ENCODE results near the gene CAPN13. TPM values are rescaled to one million over a fixed set of nuclear protein-coding genes. Genes with fewer than 3 reads are reported as not detected.

Gene CAPN13
- total RNA-seq, 2 experiments from 2014 or later = not detected

DNA sequence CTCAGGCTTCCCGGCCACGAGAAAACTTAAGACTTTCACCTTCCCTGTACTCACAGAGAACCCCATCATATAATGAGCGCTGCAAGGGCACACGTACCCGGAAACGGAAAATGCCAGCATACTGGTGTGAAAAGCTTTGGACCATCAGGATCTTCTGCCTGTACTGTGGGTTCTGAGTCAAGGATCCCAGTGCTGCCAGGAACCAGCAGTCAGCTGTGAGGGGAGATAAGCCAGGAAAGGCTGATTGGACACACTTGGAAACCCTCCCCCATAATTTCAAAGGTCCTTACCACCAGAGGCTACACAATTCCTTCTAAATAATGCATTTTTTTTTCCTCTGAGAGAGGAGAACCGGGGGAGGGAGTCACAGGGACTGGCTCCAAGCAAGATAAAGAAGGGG, 31.4 kb downstream of the CAPN13 start:
- no peak for ATAC-seq (ENCODE audit: poor library complexity)
- DNase-seq = no peak
- Mint-ChIP-seq H3K4me1 (ENCODE audit: low read depth) (no peaks in the 10 kb centered on the region), H3K27ac (no peak overlapping the region), H3K4me3 (no peak overlapping the region), H3K9me3 (no peaks in the 10 kb centered on the region), H3K27me3 (peaks cover 8% of the 10 kb centered on the region), H3K36me3 (ENCODE audit: low read depth) (no peaks in the 10 kb centered on the region)
- Histone ChIP-seq H3K9me3 (ENCODE audit: control insufficient read depth in 1 of 2, insufficient read depth in 1 of 2, low read length in 2 of 2) (no peaks in the 10 kb centered on the region), H3K27ac (ENCODE audit: low read depth in 1 of 2, low read length in 2 of 2) (no peak overlapping the region), H3K27me3 (ENCODE audit: control insufficient read depth in 1 of 2, insufficient read depth in 2 of 2, low read length in 2 of 2) (peaks cover 0 to 1% of the 10 kb centered on the region in 2 experiments), H3K4me1 (ENCODE audit: insufficient read depth, low read length) (no peaks in the 10 kb centered on the region), H3K4me3 (ENCODE audit: low read length) (no peak overlapping the region), H3K36me3 (ENCODE audit: insufficient read depth, low read length) (no peaks in the 10 kb centered on the region)
- intact Hi-C loops (cut with DNase I, micrococcal nuclease) = no loop called here
- TF ChIP-seq, protein P1, sequence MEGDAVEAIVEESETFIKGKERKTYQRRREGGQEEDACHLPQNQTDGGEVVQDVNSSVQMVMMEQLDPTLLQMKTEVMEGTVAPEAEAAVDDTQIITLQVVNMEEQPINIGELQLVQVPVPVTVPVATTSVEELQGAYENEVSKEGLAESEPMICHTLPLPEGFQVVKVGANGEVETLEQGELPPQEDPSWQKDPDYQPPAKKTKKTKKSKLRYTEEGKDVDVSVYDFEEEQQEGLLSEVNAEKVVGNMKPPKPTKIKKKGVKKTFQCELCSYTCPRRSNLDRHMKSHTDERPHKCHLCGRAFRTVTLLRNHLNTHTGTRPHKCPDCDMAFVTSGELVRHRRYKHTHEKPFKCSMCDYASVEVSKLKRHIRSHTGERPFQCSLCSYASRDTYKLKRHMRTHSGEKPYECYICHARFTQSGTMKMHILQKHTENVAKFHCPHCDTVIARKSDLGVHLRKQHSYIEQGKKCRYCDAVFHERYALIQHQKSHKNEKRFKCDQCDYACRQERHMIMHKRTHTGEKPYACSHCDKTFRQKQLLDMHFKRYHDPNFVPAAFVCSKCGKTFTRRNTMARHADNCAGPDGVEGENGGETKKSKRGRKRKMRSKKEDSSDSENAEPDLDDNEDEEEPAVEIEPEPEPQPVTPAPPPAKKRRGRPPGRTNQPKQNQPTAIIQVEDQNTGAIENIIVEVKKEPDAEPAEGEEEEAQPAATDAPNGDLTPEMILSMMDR (IDR thresholded peaks at IDR 0.05) = no peak
- ChIA-PET CTCF (no interaction called here), POLR2A (no interaction called here)

DNA sequence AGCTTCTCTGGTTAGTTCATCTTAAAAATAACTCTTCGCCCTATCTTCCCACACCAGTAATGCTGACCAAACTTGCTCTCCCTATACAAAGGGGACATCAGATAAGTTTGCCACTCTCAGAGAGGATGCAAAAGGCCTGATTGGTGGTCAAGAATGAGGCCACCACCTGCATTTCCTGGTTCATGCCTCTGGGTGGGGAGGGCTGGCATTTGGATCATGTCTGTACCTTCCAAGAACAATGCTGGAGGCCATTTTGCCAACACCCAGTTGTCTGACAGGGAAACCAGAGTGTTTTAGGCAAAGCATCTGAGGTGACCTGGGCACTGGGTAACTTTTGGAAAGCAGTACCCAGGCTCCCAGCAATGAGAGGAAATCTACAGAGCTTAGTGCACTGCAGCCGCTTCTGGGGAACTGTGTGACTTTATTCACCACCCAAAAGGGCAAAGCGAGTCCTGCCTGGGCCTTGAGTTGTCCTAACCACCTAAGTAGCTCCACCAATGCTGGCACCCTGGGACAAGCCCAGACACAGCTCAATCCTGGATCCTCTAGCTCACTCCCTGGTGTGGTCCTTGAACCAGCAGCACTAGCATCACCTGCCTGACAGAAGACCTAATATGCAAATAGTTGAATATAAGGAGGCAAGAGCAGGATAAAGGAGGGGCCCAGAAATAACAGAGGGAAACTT, 35.1 kb downstream of the CAPN13 start:
- no peaks in the 10 kb centered on the region for H3K4me1 Mint-ChIP-seq (ENCODE audit: low read depth)
- H3K4me3 Mint-ChIP-seq = no peak overlapping the region
- no peaks in the 10 kb centered on the region for H3K36me3 Mint-ChIP-seq (ENCODE audit: low read depth)
- no peaks in the 10 kb centered on the region for H3K9me3 ChIP-seq (ENCODE audit: control insufficient read depth in 1 of 2, insufficient read depth in 1 of 2, low read length in 2 of 2)
- TF ChIP-seq, protein P1 (IDR thresholded peaks at IDR 0.05) = no peak
- no peak overlapping the region for H3K4me3 ChIP-seq (ENCODE audit: low read length)
- DNase-seq (no peak), ATAC-seq (ENCODE audit: poor library complexity) (no peak)
- ChIA-PET POLR2A (no interaction called here), CTCF (no interaction called here)
- no peaks in the 10 kb centered on the region for H3K9me3 Mint-ChIP-seq
- H3K27ac ChIP-seq (ENCODE audit: low read depth in 1 of 2, low read length in 2 of 2) = no peak overlapping the region
- peaks cover 21% of the 10 kb centered on the region for H3K27me3 Mint-ChIP-seq
- H3K36me3 ChIP-seq (ENCODE audit: insufficient read depth, low read length) = no peaks in the 10 kb centered on the region
- H3K27me3 ChIP-seq (ENCODE audit: control insufficient read depth in 1 of 2, insufficient read depth in 2 of 2, low read length in 2 of 2) = peaks cover 0 to 6% of the 10 kb centered on the region in 2 experiments
- no peaks in the 10 kb centered on the region for H3K4me1 ChIP-seq (ENCODE audit: insufficient read depth, low read length)
- no peak overlapping the region for H3K27ac Mint-ChIP-seq
- intact Hi-C loops (cut with DNase I, micrococcal nuclease) = no loop called here

DNA sequence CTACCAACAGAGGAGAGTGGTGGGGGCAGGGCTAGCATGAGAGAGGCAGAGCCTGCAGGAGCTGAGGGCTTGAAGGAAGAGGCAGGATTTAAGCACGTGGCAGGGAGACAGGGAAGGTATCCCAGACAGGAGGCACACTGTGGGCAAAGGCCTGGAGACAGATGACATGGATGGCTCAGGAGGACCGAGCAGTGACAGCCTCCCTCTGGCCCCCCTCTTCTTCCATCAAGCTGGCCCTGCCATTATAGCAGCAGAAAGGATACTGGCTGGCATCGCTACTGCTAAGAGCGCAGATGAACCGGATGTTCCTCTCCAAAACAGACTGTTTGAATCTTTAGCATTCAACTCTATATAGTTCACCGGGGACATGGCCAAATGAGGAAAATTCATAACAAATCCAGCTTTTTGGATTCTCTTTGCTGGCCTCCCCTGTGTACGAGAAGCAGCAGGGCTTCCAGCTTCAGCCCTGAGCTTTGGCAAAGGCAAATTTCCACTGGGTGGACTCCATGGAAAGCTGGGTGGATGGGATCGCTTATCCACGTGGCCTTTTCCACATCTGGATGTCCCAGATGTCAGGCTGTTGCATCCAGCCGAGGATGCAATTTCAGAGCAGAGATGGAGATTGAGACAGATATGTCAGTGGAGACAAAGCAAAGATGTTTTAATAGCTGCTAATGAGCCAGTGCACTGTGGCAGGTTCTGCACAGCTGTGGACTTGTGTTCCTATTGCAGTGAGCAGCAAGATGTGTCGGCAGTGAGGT, 36.2 kb downstream of the CAPN13 start:
- no peak for DNase-seq
- CTCF ChIA-PET = no interaction called here
- no peaks in the 10 kb centered on the region for H3K9me3 Mint-ChIP-seq

More for the DNA sequence above, 36.2 kb downstream of the CAPN13 start:
- intact Hi-C loops (cut with DNase I, micrococcal nuclease) = no loop called here
- Mint-ChIP-seq H3K4me1 (ENCODE audit: low read depth) (no peaks in the 10 kb centered on the region), H3K27me3 (peaks cover 22% of the 10 kb centered on the region), H3K27ac (no peak overlapping the region), H3K4me3 (no peak overlapping the region), H3K36me3 (ENCODE audit: low read depth) (no peaks in the 10 kb centered on the region)
- Histone ChIP-seq H3K4me1 (ENCODE audit: insufficient read depth, low read length) (no peaks in the 10 kb centered on the region), H3K27ac (ENCODE audit: low read depth in 1 of 2, low read length in 2 of 2) (no peak overlapping the region), H3K27me3 (ENCODE audit: control insufficient read depth in 1 of 2, insufficient read depth in 2 of 2, low read length in 2 of 2) (peaks cover 0 to 6% of the 10 kb centered on the region in 2 experiments), H3K9me3 (ENCODE audit: control insufficient read depth in 1 of 2, insufficient read depth in 1 of 2, low read length in 2 of 2) (no peaks in the 10 kb centered on the region), H3K4me3 (ENCODE audit: low read length) (no peak overlapping the region), H3K36me3 (ENCODE audit: insufficient read depth, low read length) (no peaks in the 10 kb centered on the region)
- TF ChIP-seq, protein P1 (IDR thresholded peaks at IDR 0.05) = no peak
- no peak for ATAC-seq (ENCODE audit: poor library complexity)
- POLR2A ChIA-PET = no interaction called here

Measured in CD4-positive, alpha-beta T cell (primary cell).